Measurements from ENCODE around the gene AKAP8L.

DNA sequence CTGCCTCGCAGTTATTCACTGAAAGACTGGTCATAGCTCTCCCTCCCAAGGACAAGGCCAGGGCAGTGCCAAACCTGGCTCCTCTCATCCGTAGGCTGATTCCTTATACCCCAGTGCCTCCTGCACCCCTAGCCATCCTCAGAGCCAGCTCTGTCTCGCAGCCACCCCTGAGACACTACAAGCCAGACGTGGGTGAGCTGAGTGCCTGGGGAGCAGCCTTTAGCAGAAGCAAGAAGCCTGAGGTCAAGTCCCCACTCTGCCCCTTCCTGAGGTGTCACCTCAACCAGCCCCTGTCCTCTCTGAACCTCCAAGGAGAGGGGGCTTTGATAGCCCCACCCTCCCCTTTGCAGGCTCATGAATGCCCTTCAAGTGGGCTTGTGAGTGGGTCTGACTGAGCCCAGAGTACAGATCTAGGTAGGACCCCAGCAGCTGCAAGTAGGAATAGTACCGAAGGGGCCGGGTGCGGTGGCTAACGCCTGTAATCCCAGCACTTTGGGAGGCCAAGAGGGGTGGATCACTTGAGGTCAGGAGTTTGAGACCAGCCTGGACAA lies 14.8 kb upstream of the AKAP8L start:
- TF ChIP-seq POLR2A (IDR thresholded peaks at IDR 0.05), result no peak
- TF ChIP-seq, protein P1, sequence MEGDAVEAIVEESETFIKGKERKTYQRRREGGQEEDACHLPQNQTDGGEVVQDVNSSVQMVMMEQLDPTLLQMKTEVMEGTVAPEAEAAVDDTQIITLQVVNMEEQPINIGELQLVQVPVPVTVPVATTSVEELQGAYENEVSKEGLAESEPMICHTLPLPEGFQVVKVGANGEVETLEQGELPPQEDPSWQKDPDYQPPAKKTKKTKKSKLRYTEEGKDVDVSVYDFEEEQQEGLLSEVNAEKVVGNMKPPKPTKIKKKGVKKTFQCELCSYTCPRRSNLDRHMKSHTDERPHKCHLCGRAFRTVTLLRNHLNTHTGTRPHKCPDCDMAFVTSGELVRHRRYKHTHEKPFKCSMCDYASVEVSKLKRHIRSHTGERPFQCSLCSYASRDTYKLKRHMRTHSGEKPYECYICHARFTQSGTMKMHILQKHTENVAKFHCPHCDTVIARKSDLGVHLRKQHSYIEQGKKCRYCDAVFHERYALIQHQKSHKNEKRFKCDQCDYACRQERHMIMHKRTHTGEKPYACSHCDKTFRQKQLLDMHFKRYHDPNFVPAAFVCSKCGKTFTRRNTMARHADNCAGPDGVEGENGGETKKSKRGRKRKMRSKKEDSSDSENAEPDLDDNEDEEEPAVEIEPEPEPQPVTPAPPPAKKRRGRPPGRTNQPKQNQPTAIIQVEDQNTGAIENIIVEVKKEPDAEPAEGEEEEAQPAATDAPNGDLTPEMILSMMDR (IDR thresholded peaks at IDR 0.05), result no peak

All from esophagus squamous epithelium (tissue), 4 donors.